ENCODE data around the gene TNFRSF9. TPM values are rescaled to one million over a fixed set of nuclear protein-coding genes. Genes with fewer than 3 reads are reported as not detected.

The TNFRSF9 gene
- total and polyA plus RNA-seq, 2 donors (not counting 3 experiments of a cell fraction or from before 2014, with no cell fraction given), result 0.15 to 0.22 TPM

- Histone ChIP-seq H3K9me3 (replicated peaks; ENCODE audit: control insufficient read depth, insufficient read depth, low read length) (no peaks in the 10 kb centered on the region), H3K4me1 (ENCODE audit: control insufficient read depth, extremely low read depth, insufficient read depth, low read length) (no peaks in the 10 kb centered on the region), H3K4me2 (ENCODE audit: insufficient read depth, low read length) (no peak overlapping the region), H3K9me1 (replicated peaks; ENCODE audit: control insufficient read depth, extremely low read depth, insufficient read depth, low read length) (no peaks in the 10 kb centered on the region), H4K20me1 (replicated peaks; ENCODE audit: control insufficient read depth, extremely low read depth, insufficient read depth, low read length) (no peaks in the 10 kb centered on the region), H3K4me3 (replicated peaks in 1 of 3; ENCODE audit: insufficient read depth in 1 of 3, low read depth in 1 of 3, low read length in 3 of 3) (no peak overlapping the region), H3K9ac (replicated peaks; ENCODE audit: extremely low read depth, insufficient read depth, low read length) (no peak overlapping the region), H3K36me3 (ENCODE audit: control insufficient read depth in 2 of 2, extremely low read depth in 1 of 2, insufficient read depth in 2 of 2, low read length in 2 of 2) (peaks cover 25 to 38% of the 10 kb centered on the region in 2 experiments), H3K79me2 (ENCODE audit: control insufficient read depth, insufficient read depth, low read length) (peaks cover 3% of the 10 kb centered on the region), H3K27ac (ENCODE audit: insufficient read depth, low read depth, low read length) (no peak overlapping the region), H3K27me3 (ENCODE audit: control insufficient read depth in 2 of 2, insufficient read depth in 2 of 2, low read length in 2 of 2) (no peaks in the 10 kb centered on the region), H2AFZ (ENCODE audit: low read depth, low read length) (no peak overlapping the region)
- BruUV-seq (replicated peaks), result no TSS peak
- FAIRE-seq (no peak), DNase-seq (ENCODE audit: low read depth, low spot score) (no peak)
- TF ChIP-seq EZH2 (IDR thresholded peaks at IDR 0.05; ENCODE audit: borderline replicate concordance, low read depth, low read length, severe bottlenecking) (no peak), CTCF (IDR thresholded peaks at IDR 0.05; ENCODE audit: extremely low read depth in 1 of 2, insufficient read depth in 1 of 2, low read depth in 1 of 2, low read length in 2 of 2) (no peak), GATA2 (IDR thresholded peaks at IDR 0.05; ENCODE audit: insufficient read depth, insufficient read length, low read depth, low read length) (no peak), POLR2AphosphoS5 (IDR thresholded peaks at IDR 0.05; ENCODE audit: insufficient read depth, low read depth, low read length) (no peak), JUN (IDR thresholded peaks at IDR 0.05; ENCODE audit: borderline replicate concordance, insufficient read depth, insufficient read length, low read depth) (no peak), MYC (IDR thresholded peaks at IDR 0.05; ENCODE audit: low read depth, low read length) (no peak), FOS (IDR thresholded peaks at IDR 0.05; ENCODE audit: borderline replicate concordance, insufficient read depth, low read length) (no peak), MAX (IDR thresholded peaks at IDR 0.05; ENCODE audit: insufficient read depth, insufficient read length) (no peak), POLR2A (IDR thresholded peaks at IDR 0.05; ENCODE audit: low read depth, low read length) (no peak)
- intact Hi-C loops (cut with micrococcal nuclease) (no loop called here), dilution Hi-C loops (cut with MboI; ENCODE audit: extremely low pct_ligation_motif_present, low sequenced_read_pairs) (no loop called here)
- POLR2A ChIA-PET, result interaction anchor here (0.7 to 1.1 kb wide), 2 partner anchors 109 to 368 kb away, joined by 6 read pairs; no protein-coding TSS in a partner anchor
- CTCF ChIA-PET, result interaction anchor here (0.6 to 11.5 kb wide), 6 partner anchors 34 to 371 kb away, joined by 3 to 147 read pairs (median 17); partner anchors contain the start of gene SLC45A1
These were observed 40.3 kb upstream of the TNFRSF9 start for GRCh38 chr1:7980984-7981383.
